Measurements from ENCODE around the gene TSHR. TPM values are rescaled to one million over a fixed set of nuclear protein-coding genes. Genes with fewer than 3 reads are reported as not detected.

Gene TSHR
- total RNA-seq, 1 donor from 2014 or later = not detected

- no peaks in the 10 kb centered on the region for H3K27me3 ChIP-seq
- no peak for DNase-seq (ENCODE audit: low spot score)
- Mint-ChIP-seq H3K4me3 (no peak overlapping the region), H3K4me1 (no peaks in the 10 kb centered on the region), H3K27me3 (ENCODE audit: insufficient read depth, low read depth) (no peaks in the 10 kb centered on the region), H3K9me3 (no peaks in the 10 kb centered on the region), H3K27ac (no peak overlapping the region), H3K36me3 (peaks cover 10% of the 10 kb centered on the region)
- H3K27ac ChIP-seq = no peak overlapping the region
- H3K4me1 ChIP-seq = peaks cover 5% of the 10 kb centered on the region
- H3K9ac ChIP-seq = no peak overlapping the region
- no peaks in the 10 kb centered on the region for H3F3A ChIP-seq (ENCODE audit: low read depth)
- no peak overlapping the region for H3K4me3 ChIP-seq
- no peaks in the 10 kb centered on the region for H3K9me3 ChIP-seq (ENCODE audit: low read depth)
- no peak overlapping the region for H3K4me2 ChIP-seq
- TF ChIP-seq CTCF (IDR thresholded peaks at IDR 0.05) (no peak), EZH2phosphoT487 (IDR thresholded peaks at IDR 0.05) (no peak), EZH2 (IDR thresholded peaks at IDR 0.05) (no peak)
- no peaks in the 10 kb centered on the region for H3K36me3 ChIP-seq
- no peak overlapping the region for H2AFZ ChIP-seq (replicated peaks)
- no peaks in the 10 kb centered on the region for H3K79me2 ChIP-seq (ENCODE audit: low read depth)
- no peaks in the 10 kb centered on the region for H4K20me1 ChIP-seq (ENCODE audit: low read depth)
Observed at GRCh38 chr14:80933282-80933681, 22.1 kb upstream of the TSHR start.

- Histone ChIP-seq H3K27ac (no peak overlapping the region), H3K27me3 (no peaks in the 10 kb centered on the region), H3K9me3 (ENCODE audit: low read depth) (no peaks in the 10 kb centered on the region), H3K4me2 (no peak overlapping the region), H3K79me2 (ENCODE audit: low read depth) (no peaks in the 10 kb centered on the region), H3K4me3 (no peak overlapping the region), H3K4me1 (peaks cover 5% of the 10 kb centered on the region), H3K36me3 (no peaks in the 10 kb centered on the region), H3K9ac (no peak overlapping the region), H3F3A (ENCODE audit: low read depth) (no peaks in the 10 kb centered on the region), H4K20me1 (ENCODE audit: low read depth) (no peaks in the 10 kb centered on the region), H2AFZ (replicated peaks) (no peak overlapping the region)
- H3K36me3 Mint-ChIP-seq = peaks cover 9% of the 10 kb centered on the region
- TF ChIP-seq EZH2 (IDR thresholded peaks at IDR 0.05) (no peak), EZH2phosphoT487 (IDR thresholded peaks at IDR 0.05) (no peak), CTCF (IDR thresholded peaks at IDR 0.05) (no peak)
- no peaks in the 10 kb centered on the region for H3K9me3 Mint-ChIP-seq
- no peaks in the 10 kb centered on the region for H3K4me1 Mint-ChIP-seq
- no peak for DNase-seq (ENCODE audit: low spot score)
- no peak overlapping the region for H3K27ac Mint-ChIP-seq
- H3K4me3 Mint-ChIP-seq = no peak overlapping the region
- H3K27me3 Mint-ChIP-seq (ENCODE audit: insufficient read depth, low read depth) = no peaks in the 10 kb centered on the region
Observed at GRCh38 chr14:80933686-80934085, 21.7 kb upstream of the TSHR start.

DNA sequence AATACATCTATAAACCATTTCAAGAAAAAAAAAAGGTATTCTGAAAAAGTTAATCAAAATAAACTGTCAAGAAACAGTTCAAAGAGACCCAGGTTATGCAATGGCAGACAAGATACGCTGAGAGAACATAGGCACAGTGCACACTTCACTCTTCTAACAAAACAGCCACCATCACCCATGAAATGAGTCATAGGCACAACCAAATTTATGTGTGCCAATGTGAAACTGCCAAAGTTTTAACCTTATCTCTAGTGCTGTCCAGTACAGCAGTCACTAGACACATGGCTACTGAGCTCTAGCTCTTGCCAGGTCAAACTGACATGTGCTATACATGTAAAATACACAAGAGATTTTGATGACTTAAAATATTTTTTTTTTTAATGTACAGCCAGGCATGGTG is 15.3 kb upstream of the TSHR start:
- Histone ChIP-seq H4K20me1 (ENCODE audit: low read depth) (no peaks in the 10 kb centered on the region), H3K4me1 (peaks cover 4% of the 10 kb centered on the region), H2AFZ (replicated peaks) (no peak overlapping the region), H3K79me2 (ENCODE audit: low read depth) (peaks cover 10% of the 10 kb centered on the region), H3K4me3 (no peak overlapping the region), H3K9ac (no peak overlapping the region), H3K27me3 (no peaks in the 10 kb centered on the region), H3K36me3 (no peaks in the 10 kb centered on the region), H3K9me3 (ENCODE audit: low read depth) (no peaks in the 10 kb centered on the region), H3K27ac (no peak overlapping the region), H3K4me2 (no peak overlapping the region), H3F3A (ENCODE audit: low read depth) (no peaks in the 10 kb centered on the region)
- Mint-ChIP-seq H3K27me3 (ENCODE audit: insufficient read depth, low read depth) (no peaks in the 10 kb centered on the region), H3K4me3 (peak overlapping the region; percentile 67), H3K36me3 (no peaks in the 10 kb centered on the region), H3K4me1 (peaks cover 16% of the 10 kb centered on the region), H3K27ac (no peak overlapping the region), H3K9me3 (no peaks in the 10 kb centered on the region)
- DNase-seq (ENCODE audit: low spot score) = no peak
- TF ChIP-seq EZH2phosphoT487 (IDR thresholded peaks at IDR 0.05) = no peak
- TF ChIP-seq EZH2 (IDR thresholded peaks at IDR 0.05) = no peak
- TF ChIP-seq CTCF (IDR thresholded peaks at IDR 0.05) = no peak
